ENCODE data around the gene POU2F1.

The POU2F1 gene

DNA sequence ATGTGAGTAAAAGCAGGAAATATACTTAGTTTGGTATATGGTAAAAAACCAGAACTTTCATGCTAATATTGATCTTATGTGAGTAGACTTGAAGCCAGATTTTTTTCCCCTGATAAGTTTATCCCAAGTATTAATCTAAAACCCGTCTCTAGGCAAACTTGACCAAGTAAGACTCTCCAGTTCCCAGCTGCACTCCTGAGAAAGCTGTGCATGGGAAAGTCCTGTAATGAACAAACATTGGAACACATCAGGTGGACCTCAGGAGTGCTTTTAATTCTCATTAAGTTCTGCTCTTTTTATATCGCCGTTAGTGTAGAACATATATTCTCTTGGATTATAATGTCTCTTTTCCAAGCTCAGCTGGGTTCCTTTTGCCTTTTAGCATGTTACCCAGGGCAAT lies 192.6 kb downstream of the POU2F1 start:
- DNase-seq: no peak

- no peak for DNase-seq
These were observed 195.8 kb downstream of the POU2F1 start for GRCh38 chr1:167416506-167416905.

DNA sequence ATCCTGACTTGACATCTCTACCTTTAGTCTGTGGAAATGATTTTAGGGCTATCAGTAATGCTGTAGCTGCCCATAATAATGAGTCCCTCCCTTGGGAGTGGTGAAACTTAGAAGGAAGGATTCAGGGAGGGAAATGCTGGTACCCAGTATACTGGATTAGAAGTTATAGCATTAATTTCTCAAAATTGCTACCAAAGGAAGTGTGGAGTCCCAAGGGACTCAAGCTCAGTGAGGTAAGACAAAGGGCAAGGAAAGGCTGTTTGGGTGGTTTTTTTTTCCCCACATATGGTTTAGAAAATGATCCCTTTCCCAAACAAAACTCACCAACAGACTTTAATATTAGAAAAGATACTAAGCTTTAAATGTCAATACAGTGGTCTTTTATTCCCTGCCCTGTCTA lies 197.7 kb downstream of the POU2F1 start:
- no peak for DNase-seq

- DNase-seq: no peak
These were observed 198.6 kb downstream of the POU2F1 start for GRCh38 chr1:167419245-167419644.

- DNase-seq: no peak
These were observed 199.8 kb downstream of the POU2F1 start for GRCh38 chr1:167420510-167420909.

- no peak for DNase-seq
These were observed 203.3 kb downstream of the POU2F1 start for GRCh38 chr1:167423684-167424619.

GRCh38 chr1:167425482-167425881 lies 204.8 kb downstream of the POU2F1 start:
- DNase-seq: no peak

DNA sequence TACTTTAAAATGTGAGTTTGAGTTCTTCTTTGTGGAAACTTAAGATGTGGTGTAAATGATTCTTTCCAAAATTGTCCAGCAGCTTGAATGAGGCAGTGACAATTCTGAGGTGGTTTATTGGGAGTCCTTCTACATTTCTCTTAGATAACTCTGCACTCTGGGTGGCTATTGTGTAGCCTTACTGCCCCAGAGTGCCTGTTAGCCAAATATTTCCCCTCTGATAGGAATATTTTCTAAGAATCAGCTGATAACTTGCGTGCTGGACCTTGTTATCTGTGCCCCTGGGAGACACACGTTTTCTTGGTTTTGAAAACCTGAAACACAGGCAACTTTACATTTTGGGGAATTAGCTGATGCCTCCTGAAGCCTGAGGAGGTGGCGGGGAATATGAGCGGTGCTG lies 206.0 kb downstream of the POU2F1 start:
- DNase-seq: no peak

GRCh38 chr1:167427848-167428247 lies 207.2 kb downstream of the POU2F1 start:
- DNase-seq: no peak

GRCh38 chr1:167428395-167428794 lies 207.7 kb downstream of the POU2F1 start:
- no peak for DNase-seq

- no peak for DNase-seq
These were observed 208.9 kb downstream of the POU2F1 start for GRCh38 chr1:167429612-167430011.

GRCh38 chr1:167430134-167430848 lies 209.6 kb downstream of the POU2F1 start:
- no peak for DNase-seq

DNA sequence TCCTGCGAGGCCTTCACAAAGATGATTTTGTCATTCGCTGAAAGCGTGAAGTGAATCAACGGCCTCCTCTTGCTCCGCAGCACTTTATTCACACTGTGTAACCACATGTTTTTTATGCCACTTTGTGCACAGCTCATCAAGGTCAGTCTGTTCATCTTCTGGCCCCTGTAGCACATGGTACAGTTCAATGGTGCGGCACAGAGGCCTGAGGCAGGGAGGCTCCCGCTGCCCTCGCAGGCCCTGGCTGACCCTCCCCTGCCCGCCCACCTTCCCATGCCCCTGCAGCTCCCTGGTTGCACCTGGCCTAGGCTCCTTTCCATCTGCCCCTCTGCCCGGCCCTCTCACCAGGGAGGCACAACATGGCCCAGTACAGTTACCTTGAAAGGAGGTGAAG lies 210.2 kb downstream of the POU2F1 start:
- DNase-seq: no peak

GRCh38 chr1:167431261-167431908 lies 210.7 kb downstream of the POU2F1 start:
- no peak for DNase-seq

GRCh38 chr1:167431909-167432650 lies 211.4 kb downstream of the POU2F1 start:
- DNase-seq: no peak

DNA sequence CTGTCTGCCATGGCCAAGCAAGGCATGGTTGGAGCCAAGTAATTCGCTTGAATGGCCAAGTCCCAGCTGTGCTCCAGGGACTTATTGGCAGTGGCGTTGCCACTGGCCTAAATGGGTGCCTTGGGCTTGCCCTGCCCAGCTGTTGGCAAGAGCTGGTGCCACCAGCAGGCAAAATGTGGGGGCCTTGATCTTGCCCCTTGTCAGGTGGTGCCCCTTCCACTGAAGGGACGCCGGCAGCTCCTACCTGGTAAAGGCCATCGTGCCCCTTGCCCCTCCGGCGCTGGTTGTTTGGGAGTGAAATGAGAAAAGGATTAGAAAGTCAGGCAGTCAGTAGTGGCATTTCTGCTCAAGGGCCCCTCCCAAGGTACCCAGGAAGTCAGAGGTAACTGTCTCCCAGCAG lies 212.1 kb downstream of the POU2F1 start:
- DNase-seq: no peak

- no peak for DNase-seq
These were observed 213.2 kb downstream of the POU2F1 start for GRCh38 chr1:167433884-167434283.

DNA sequence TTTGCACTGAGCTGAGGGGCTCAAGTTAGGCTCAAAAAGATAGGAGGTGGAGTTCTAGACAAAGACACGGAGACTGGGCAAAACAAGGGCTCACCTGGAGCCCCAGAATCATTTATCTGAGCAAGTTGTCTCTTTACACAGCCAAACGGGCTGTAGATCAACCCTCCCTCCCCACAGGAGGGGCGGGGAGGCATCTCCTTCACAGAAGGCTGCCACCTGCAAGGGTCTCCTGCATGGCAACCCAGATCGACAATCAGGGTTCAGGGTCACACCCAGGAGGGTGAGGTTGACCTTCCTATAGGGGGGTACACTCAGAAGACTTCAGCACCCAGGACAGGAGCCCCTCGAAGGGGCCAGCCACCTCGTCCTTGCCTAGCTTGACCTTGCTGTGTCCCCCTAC lies 213.6 kb downstream of the POU2F1 start:
- DNase-seq: no peak

DNA sequence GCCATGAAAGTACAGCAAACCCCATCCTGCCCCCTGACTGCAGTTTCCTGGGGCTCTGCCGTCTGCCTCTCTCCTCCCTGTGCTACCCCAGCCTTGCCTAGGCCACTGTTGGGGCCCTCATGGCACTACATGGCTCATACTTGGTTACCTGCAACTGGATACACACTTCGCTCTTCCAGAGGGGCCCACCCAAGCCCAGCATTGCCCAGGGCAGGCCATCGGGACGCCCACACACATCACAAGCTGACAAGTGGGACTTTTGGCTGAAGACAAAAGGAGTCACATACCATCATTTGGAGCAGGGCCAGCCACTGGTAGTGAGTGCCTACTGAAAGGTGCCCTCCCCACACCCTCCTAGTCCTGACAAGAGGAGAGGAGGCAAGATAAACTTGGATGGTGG lies 214.8 kb downstream of the POU2F1 start:
- DNase-seq: no peak

DNA sequence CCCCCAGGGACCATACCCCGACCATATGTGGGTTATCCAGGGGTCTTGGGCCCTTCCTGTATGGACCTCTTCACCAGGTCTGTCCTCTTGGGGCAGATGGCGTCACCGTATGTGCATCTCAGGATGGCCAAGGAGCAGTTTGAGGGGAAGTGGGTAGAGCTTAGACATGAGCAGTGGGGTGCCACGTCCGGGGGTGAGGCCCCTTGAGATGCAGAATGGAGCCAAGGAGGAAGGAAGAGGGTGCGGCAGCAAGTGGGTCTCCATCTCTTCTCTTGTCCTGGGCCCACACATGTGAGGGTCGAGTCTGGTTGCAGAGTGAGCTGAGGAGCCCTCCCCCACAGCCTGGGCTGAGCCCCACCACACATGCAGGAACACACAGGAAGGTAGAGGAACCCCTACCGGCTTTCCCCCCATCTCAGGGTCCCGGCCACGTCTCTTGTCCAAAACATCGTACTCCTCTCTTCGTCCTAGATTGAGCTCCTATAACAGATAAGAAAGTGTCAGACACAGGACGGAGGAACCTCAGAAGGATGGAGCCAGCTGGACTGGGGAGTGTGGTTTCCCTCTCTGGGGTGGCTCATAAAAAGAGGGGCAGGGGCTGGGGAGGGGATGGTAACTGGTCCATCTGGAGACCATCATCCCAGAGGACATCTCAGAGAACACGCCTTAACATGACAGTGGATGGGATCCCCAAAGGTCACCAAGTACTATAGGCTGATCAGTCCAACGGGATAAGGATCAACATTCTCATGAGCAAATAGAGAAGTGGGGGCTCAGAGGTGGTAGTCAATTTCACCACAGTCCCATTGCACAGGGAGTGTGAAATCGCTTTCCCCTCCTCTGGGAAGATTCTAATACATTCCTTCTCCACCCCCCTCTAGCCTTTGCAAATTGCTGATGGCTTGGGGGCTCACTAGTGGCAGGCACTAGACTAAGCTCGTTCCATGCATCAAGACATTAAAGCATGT lies 217.8 kb downstream of the POU2F1 start:
- DNase-seq: no peak

All from amygdala (tissue), 56 donors.